Neutrophil (primary cell): Measurements from ENCODE around the gene CHIT1.

Source experiments
- H3K27ac ChIP-seq: fragments of 200-600 bp; sonication (generic); 2 replicates; pipeline ENCODE4 v1.5.1; 2016; ENCODE audit warnings: mild to moderate bottlenecking, moderate library complexity
- H3K27me3 ChIP-seq: fragments of 200-600 bp; sonication (generic); 2 replicates; pipeline ENCODE4 v1.6.0; 2016; ENCODE audit warnings: mild to moderate bottlenecking
- H3K36me3 ChIP-seq: fragments of 200-600 bp; sonication (generic); 2 replicates; pipeline ENCODE4 v1.5.1; 2017
- H3K4me1 ChIP-seq, 2 experiments: fragments of 200-600 bp in 1 of 2; sonication (generic) in 1 of 2; 1 replicate in 1 of 2; 2 replicates in 1 of 2; pipeline versions ENCODE4 v1.5.1 to v1.6.1; 2013 to 2016; ENCODE audit warnings: low read depth in 1 of 2, low read length in 1 of 2, mild to moderate bottlenecking in 1 of 2, moderate library complexity in 1 of 2; ENCODE audit not compliant: control insufficient read depth in 1 of 2, insufficient read depth in 1 of 2
- H3K4me3 ChIP-seq, 2 experiments: fragments of 200-600 bp in 1 of 2; sonication (generic) in 1 of 2; 1 replicate in 1 of 2; 2 replicates in 1 of 2; pipeline ENCODE4 v1.5.1; 2013 to 2016; ENCODE audit warnings: low read depth in 1 of 2, low read length in 1 of 2, mild to moderate bottlenecking in 1 of 2, moderate library complexity in 1 of 2
- H3K9me3 ChIP-seq: fragments of 200-600 bp; sonication (generic); 2 replicates; pipeline ENCODE4 v1.5.1; 2016
- TF ChIP-seq, protein P1 (sequence below): fragments of 200-600 bp; sonication (generic); IDR thresholded peaks from 2 replicates; pipeline ENCODE4 v1.5.1; 2016; ENCODE audit warnings: antibody characterized with exemption

Gene CHIT1

GRCh38 chr1:203271962-203272632 lies 42.6 kb upstream of the CHIT1 start:
- H3K27me3 ChIP-seq: no peaks in the 10 kb centered on the region
- no peaks in the 10 kb centered on the region for H3K36me3 ChIP-seq
- TF ChIP-seq, protein P1, sequence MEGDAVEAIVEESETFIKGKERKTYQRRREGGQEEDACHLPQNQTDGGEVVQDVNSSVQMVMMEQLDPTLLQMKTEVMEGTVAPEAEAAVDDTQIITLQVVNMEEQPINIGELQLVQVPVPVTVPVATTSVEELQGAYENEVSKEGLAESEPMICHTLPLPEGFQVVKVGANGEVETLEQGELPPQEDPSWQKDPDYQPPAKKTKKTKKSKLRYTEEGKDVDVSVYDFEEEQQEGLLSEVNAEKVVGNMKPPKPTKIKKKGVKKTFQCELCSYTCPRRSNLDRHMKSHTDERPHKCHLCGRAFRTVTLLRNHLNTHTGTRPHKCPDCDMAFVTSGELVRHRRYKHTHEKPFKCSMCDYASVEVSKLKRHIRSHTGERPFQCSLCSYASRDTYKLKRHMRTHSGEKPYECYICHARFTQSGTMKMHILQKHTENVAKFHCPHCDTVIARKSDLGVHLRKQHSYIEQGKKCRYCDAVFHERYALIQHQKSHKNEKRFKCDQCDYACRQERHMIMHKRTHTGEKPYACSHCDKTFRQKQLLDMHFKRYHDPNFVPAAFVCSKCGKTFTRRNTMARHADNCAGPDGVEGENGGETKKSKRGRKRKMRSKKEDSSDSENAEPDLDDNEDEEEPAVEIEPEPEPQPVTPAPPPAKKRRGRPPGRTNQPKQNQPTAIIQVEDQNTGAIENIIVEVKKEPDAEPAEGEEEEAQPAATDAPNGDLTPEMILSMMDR: no peak
- H3K9me3 ChIP-seq: no peaks in the 10 kb centered on the region
- H3K4me3 ChIP-seq: no peak overlapping the region
- peaks cover 77 to 83% of the 10 kb centered on the region in 2 experiments for H3K4me1 ChIP-seq
- H3K27ac ChIP-seq: peak overlapping the region; percentile 98

DNA sequence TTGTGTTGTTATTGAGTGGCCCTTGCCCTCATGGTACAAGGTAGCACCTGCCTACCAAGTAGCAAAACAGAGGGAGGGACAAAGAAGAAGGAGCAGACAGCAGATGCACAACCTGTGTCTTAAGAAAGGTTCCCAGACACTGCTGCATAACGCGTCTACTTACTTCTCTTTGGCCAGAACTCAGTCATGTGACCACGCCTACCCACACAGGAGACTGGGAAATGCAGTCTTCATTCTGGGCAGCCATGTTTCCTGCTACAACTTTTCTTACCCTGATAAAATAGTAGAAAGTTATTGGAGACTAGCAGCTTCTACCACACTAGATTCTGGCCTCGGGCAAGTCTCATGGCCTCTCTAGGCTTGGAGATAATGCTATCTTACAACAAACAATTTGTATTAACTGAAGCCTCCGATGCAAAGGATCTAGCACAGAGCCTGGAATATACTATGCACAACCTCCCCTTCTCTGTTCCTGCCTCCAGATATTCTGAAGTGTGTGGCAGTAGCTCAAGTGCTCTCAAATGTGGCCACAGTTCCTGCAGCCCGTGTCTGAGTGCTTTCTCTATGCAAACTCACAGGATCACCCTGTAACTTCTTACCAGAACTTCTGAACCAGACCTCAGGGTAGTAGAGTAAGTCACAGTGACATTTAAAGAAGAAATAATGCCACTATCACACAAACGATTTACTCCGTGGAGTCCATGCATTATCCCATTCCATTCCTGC lies 41.7 kb upstream of the CHIT1 start:
- peaks cover 69 to 76% of the 10 kb centered on the region in 2 experiments for H3K4me1 ChIP-seq
- H3K27ac ChIP-seq: peak overlapping the region; percentile 53
- no peaks in the 10 kb centered on the region for H3K36me3 ChIP-seq
- no peaks in the 10 kb centered on the region for H3K27me3 ChIP-seq
- TF ChIP-seq, protein P1: peak; percentile 23
- H3K9me3 ChIP-seq: no peaks in the 10 kb centered on the region
- no peak overlapping the region for H3K4me3 ChIP-seq

DNA sequence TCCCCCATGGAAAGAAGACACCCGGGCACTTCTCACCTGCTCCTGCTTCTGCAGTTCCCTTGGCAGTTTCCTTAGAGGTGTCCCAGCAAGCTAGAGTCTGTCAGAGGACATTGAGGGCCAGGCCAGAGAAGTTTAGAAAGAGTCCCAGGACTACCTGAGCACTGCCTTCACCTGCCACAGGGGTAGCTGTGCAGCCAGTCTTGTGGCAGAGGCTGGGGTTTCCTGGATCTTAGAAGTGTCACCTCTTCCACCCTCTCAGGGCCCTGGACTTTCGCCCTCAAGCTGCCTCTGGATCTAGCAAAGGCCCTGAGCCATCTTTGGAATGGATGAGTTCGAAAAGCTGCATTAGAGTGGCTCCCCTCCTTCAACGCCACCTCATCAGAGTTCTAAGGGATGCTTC lies 41.0 kb upstream of the CHIT1 start:
- TF ChIP-seq, protein P1: no peak
- no peak overlapping the region for H3K4me3 ChIP-seq
- H3K27ac ChIP-seq: peak overlapping the region; percentile 53
- H3K9me3 ChIP-seq: no peaks in the 10 kb centered on the region
- H3K4me1 ChIP-seq: peaks cover 61 to 69% of the 10 kb centered on the region in 2 experiments
- H3K27me3 ChIP-seq: no peaks in the 10 kb centered on the region
- H3K36me3 ChIP-seq: no peaks in the 10 kb centered on the region

DNA sequence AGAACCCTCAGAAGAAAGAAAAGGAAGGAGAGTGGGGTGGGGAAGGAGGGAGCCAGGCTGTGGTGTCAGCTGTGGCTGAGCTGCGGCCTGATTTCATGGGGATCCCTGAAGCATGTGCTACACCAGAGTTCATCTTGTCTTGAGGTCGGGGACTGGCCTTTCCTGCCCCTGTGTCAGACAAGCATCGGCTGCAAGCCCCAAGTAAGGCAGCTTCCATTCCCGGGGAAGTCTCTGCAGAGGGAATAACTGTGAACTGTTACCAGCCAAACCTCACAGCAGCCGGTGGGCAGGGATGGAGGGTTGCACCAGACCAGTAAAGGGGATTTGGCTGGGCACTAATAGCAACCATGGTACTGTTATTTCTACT lies 40.2 kb upstream of the CHIT1 start:
- H3K27ac ChIP-seq: no peak overlapping the region
- H3K27me3 ChIP-seq: no peaks in the 10 kb centered on the region
- no peak overlapping the region for H3K4me3 ChIP-seq
- no peaks in the 10 kb centered on the region for H3K9me3 ChIP-seq
- peaks cover 54 to 61% of the 10 kb centered on the region in 2 experiments for H3K4me1 ChIP-seq
- H3K36me3 ChIP-seq: no peaks in the 10 kb centered on the region
- TF ChIP-seq, protein P1: no peak

DNA sequence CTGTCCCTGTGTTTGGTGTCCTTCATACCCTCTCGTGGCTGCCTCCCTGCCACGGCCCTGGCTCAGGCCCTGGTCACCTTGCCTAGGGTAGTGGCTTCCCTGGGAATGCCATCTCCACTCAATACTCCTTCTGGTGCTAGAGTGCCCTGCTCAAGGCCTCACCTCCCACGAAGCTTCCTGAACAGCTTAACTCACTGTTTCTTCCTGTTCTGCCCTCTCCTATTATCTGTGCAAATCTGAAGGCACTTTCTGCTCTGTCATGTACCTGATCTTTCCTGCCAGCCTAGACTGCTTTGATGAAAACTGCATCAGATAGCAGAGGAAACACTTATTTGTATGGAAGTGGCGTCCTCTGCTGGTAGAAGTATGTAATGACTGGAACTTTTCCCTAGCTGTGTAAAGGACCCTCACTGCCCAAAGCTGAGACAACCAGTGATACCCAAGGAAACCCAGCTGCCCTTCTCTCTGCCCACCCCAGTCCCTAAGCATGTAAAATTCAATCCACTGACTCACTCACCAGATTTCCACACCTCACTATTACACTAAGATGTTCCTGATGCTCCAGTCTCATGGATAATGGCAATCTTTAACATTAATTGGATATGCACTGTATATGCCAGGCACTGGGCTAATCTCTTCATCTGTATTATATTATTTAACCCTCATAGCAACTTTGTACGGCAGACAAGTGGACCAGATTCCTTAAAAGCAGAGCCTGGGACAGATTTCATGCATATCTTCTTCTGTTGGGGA lies 39.6 kb upstream of the CHIT1 start:
- no peak overlapping the region for H3K4me3 ChIP-seq
- H3K27me3 ChIP-seq: no peaks in the 10 kb centered on the region
- no peaks in the 10 kb centered on the region for H3K9me3 ChIP-seq
- H3K4me1 ChIP-seq: peaks cover 48 to 55% of the 10 kb centered on the region in 2 experiments
- TF ChIP-seq, protein P1: peak; percentile 87
- H3K36me3 ChIP-seq: no peaks in the 10 kb centered on the region
- H3K27ac ChIP-seq: peak overlapping the region; percentile 58
